NCI-H2196 (cell line): ENCODE data around the gene AMOT.
"Not testable (repeated sequence)": the region's sequence is repeated elsewhere in the genome, so short reads cannot be mapped to it uniquely, and the experiment has no call there.

Experiments used
- DNase-seq: peaks from one replicate; lab custom pipeline; 2025; ENCODE audit not compliant: unreplicated experiment; lab: John Stamatoyannopoulos, UW

The AMOT gene, protein sequence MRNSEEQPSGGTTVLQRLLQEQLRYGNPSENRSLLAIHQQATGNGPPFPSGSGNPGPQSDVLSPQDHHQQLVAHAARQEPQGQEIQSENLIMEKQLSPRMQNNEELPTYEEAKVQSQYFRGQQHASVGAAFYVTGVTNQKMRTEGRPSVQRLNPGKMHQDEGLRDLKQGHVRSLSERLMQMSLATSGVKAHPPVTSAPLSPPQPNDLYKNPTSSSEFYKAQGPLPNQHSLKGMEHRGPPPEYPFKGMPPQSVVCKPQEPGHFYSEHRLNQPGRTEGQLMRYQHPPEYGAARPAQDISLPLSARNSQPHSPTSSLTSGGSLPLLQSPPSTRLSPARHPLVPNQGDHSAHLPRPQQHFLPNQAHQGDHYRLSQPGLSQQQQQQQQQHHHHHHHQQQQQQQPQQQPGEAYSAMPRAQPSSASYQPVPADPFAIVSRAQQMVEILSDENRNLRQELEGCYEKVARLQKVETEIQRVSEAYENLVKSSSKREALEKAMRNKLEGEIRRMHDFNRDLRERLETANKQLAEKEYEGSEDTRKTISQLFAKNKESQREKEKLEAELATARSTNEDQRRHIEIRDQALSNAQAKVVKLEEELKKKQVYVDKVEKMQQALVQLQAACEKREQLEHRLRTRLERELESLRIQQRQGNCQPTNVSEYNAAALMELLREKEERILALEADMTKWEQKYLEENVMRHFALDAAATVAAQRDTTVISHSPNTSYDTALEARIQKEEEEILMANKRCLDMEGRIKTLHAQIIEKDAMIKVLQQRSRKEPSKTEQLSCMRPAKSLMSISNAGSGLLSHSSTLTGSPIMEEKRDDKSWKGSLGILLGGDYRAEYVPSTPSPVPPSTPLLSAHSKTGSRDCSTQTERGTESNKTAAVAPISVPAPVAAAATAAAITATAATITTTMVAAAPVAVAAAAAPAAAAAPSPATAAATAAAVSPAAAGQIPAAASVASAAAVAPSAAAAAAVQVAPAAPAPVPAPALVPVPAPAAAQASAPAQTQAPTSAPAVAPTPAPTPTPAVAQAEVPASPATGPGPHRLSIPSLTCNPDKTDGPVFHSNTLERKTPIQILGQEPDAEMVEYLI

DNA sequence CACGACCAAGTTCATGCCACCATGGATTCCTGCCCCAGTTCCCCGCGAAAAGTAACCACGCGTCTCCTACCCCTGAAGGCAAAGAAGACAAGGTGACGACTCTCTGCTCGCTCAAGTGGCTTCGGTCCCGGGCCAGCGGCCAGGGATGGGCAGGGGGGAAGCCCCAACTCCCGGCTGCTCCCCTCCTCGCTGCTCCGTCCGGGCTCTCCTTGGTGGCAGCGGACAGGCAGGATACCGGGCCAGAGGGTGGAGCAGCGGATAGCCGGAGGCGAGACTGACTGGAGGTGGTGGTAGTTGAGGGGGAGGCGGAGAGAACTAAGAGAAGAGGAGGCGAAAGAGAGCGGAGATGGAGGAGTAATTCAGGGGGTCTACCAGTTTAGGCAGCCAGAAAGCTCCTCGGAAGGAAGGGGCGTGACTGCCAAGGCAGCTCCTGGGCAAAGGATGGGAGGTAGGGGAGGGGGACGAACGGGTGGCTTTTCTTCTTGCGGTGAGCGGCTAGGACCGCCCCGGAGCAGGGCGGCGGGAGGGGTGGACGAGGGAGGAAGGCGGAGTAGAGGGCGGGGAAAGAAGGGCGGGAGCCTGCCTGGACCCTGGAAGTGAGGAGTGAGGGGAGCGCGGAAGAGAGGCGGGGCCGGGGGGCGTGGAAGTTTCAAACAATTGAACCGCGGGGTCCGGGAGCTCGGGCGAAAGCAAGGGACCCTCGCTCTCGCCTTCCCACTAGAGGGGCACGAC, at the start of gene AMOT:
TSS of gene AMOT (minus strand) at position 450 of the 732 bp plus-strand sequence. CDS start 17,705 bp downstream, outside the sequence.
- peak; percentile 47 for DNase-seq

GRCh38 chrX:112889400-112889799, 48.8 kb upstream of the AMOT start:
- DNase-seq: no peak

GRCh38 chrX:112888916-112889315, 48.3 kb upstream of the AMOT start:
- no peak for DNase-seq

- DNase-seq: no peak
Observed at GRCh38 chrX:112877771-112878173, 37.1 kb upstream of the AMOT start.

GRCh38 chrX:112874614-112875013, 34.0 kb upstream of the AMOT start:
- DNase-seq: no peak

- no peak for DNase-seq
Observed at GRCh38 chrX:112874175-112874574, 33.5 kb upstream of the AMOT start.

- no peak for DNase-seq
Observed at GRCh38 chrX:112868586-112868985, 28.0 kb upstream of the AMOT start.

DNA sequence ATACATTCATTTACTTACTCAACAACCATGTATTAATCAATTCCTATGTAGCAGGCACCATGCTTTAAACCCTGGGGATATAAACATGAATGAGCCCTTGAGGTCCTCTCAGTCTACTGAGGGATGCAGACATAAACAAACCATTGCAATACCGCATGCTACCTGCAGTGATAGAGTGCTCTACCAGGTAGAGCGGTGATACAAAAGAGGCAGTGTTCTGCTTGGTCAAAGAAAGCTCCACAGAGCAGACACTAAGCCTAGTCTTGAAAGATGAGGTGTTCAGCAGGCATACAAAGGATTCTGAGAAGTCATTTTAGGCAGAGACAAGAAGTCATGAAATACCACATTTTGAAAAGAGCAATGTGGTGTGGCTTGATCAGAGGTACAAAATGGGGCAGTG, 26.9 kb upstream of the AMOT start:
- no peak for DNase-seq

DNA sequence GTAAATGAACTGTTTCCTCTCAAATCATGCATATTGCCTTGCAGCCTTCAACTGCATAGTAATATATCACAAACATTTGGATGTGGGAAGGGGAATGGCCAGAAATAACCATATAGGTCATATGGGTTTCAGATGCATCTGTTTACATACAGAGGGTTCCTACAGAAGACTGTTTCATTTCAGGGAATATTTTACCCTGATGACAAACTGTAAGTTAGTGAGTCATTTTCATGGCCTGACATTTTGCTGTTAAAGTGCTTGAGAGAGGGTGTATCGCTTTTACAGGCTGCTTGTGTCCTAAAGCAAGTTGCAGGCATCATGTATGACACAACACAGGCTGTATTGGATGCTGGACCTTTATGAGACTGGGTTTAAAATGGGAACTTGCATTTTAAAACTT, 25.5 kb upstream of the AMOT start:
- DNase-seq: no peak

GRCh38 chrX:112865464-112866025, 24.9 kb upstream of the AMOT start:
- DNase-seq: no peak

DNA sequence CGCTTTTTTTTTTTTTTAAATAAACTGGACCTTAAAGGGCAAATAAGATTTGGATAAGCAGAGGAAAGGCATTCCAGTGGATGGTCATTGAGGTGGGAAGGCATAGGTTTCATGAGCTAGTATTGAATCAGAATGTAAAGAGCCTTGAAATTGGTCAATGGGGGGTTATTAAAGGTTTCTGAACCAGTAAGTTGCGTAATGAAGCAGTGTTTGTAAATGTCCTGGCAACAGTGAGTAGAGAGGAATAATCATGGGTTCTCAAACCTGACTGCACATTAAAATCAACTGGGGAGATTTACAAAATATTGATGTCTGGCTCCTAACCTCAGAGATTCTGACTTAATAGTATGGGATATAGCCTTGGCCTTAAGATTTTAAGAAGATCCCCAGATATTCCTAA, 23.2 kb upstream of the AMOT start:
- no peak for DNase-seq

GRCh38 chrX:112857478-112857878, 16.8 kb upstream of the AMOT start:
- no peak for DNase-seq

- DNase-seq: not testable (repeated sequence)
Observed at GRCh38 chrX:112854901-112855300, 14.3 kb upstream of the AMOT start.

DNA sequence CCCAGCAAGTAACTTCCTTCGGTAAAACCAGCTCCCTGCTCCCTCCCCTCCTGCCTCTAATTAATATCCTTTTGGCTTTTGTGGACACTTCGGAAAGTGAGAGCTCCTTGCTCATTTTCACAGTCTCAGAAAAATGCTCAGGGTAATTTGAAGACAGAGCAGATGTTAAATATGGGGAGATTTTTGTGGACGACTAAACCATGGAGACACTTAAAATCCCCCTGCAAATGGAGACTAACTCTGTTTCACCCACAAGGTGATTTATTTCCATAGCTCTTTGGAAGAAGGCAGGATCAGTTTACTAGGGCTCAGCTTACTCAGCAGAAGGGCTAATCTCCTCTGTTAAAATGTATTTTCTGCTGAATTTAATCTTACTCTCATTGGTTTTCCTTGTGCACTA, 12.2 kb upstream of the AMOT start:
- DNase-seq: no peak

DNA sequence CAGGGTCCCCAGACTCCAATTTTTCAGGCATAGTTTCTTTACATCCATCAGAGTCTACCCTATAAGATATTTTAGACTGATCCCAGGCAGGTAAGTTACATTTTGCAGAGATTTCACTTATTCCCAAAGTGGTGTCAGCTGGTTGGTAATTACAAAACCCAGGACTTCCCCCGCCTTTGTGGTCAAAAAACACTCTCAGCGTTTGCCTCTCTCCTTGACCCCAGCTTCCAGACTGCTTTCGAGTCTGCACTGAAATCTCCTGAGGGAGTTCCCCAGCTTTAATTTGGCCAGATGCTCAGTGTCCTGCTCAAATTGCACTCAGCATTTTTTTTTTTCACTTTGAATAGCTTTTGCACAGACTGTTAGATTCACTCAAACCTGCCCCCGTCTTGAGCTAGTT, 11.2 kb upstream of the AMOT start:
- no peak for DNase-seq

DNA sequence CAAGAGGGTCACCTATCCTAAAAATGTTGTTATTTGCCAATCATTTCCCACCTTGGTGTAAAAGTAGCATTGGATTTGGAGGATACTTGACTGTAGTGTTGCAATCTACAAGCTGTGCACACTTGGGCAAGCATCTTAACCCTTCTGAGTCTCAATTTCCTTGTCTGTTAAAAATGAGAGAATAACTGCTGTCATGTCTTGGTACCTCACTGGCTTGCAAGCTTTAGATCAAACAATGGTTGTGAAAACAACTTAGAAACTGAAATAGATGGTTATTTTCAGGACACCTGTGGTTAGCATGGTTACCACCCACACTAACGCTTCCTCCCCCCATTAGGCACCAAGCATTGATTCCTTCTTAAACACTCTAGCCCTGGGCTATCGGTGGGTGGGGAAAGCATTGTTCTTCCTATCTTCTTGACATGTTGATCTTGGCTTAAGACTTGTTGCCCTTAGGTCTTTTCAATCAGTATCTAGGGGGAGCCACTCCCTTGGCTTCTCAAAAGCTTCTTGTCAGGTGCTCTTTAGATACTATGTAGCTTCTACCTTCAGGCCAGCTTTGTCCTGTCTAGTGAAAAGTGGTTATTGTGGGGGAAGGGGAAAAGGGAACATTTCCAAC, 10.6 kb upstream of the AMOT start:
- no peak for DNase-seq

DNA sequence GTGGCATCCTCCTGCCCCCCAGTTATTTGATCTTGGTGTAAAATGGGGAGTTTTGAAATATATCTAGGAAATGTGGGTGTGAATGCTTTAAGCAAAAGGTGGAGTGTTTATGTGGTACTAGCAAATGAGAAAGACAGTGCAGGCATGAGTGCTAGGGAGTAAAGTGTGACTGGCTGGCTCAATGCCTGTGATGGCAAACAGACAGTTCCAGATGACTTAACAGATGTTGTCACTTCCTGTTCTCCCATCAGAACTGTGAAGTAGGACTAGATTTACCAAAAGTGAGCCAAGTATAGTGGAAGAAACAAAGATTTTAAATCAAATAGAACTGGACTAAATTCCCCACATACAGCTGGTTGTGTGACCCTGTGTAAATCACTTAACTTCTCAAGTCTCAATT, 8.4 kb upstream of the AMOT start:
- DNase-seq: no peak

- DNase-seq: no peak
Observed at GRCh38 chrX:112846782-112847181, 6.2 kb upstream of the AMOT start.

DNA sequence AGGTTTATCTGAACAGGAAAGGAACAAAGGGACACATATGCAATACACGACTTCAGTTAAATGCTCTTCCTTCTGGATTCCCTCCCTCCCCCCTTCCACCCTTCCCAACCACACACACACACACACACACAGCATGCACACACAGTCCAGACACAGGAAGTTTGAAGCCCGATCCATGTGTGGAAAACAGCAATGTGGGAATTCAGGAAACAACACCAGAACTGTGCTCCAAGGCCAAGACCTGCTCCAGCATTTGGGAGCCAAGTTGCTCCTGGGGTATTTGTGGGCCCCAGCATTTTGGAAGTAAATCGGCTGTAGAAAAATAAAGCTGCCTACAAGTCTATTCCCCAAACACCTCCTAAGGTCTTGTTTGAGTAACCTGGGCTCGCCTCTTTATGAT, 5.6 kb upstream of the AMOT start:
- no peak for DNase-seq

GRCh38 chrX:112844250-112844649, 3.6 kb upstream of the AMOT start:
- no peak for DNase-seq
